Occipital lobe (tissue), 2 donors: ENCODE results near the gene KLHDC4. TPM values are rescaled to one million over a fixed set of nuclear protein-coding genes. Genes with fewer than 3 reads are reported as not detected.
A peak's percentile ranks its signal among the peaks of the same experiment; 100 is the strongest.
"Not testable (repeated sequence)": the region's sequence is repeated elsewhere in the genome, so short reads cannot be mapped to it uniquely, and the experiment has no call there.

Experiments used
- DNase-seq: peaks from one replicate; lab custom pipeline; 2025; lab: John Stamatoyannopoulos, UW
- total RNA-seq: library from RNA; depleted of rRNA; stranded (reverse); fragments of >200 nt; gene quantifications from one replicate; pipeline ENCODE4 v1.2.3, GENCODE V29; 2014

The KLHDC4 gene
- 18.2 TPM for total RNA-seq

- DNase-seq: peak; percentile 79
Observed at GRCh38 chr16:87765776-87766484, at the start of gene KLHDC4. KLHDC4 (minus strand) TSS chr16:87765986; CDS start chr16:87765890, 96 bp downstream.

GRCh38 chr16:87815567-87815966 is 49.8 kb upstream of the KLHDC4 start:
- no peak for DNase-seq

GRCh38 chr16:87812200-87812656 is 46.4 kb upstream of the KLHDC4 start:
- no peak for DNase-seq

GRCh38 chr16:87811454-87811853 is 45.7 kb upstream of the KLHDC4 start:
- DNase-seq: not testable (repeated sequence)

GRCh38 chr16:87809150-87809902 is 43.5 kb upstream of the KLHDC4 start:
- no peak for DNase-seq

GRCh38 chr16:87808108-87808507 is 42.3 kb upstream of the KLHDC4 start:
- DNase-seq: no peak

- peak; percentile 46 for DNase-seq
Observed at GRCh38 chr16:87806641-87807546, 41.1 kb upstream of the KLHDC4 start.

GRCh38 chr16:87806261-87806640 is 40.5 kb upstream of the KLHDC4 start:
- DNase-seq: no peak

- DNase-seq: no peak
Observed at GRCh38 chr16:87803385-87803784, 37.6 kb upstream of the KLHDC4 start.

- no peak for DNase-seq
Observed at GRCh38 chr16:87802670-87803069, 36.9 kb upstream of the KLHDC4 start.

GRCh38 chr16:87801679-87802259 is 36.0 kb upstream of the KLHDC4 start:
- DNase-seq: no peak

- DNase-seq: no peak
Observed at GRCh38 chr16:87800497-87800896, 34.7 kb upstream of the KLHDC4 start.

GRCh38 chr16:87795336-87795735 is 29.6 kb upstream of the KLHDC4 start:
- DNase-seq: no peak

- no peak for DNase-seq
Observed at GRCh38 chr16:87794485-87795078, 28.8 kb upstream of the KLHDC4 start.

- DNase-seq: no peak
Observed at GRCh38 chr16:87792205-87792565, 26.4 kb upstream of the KLHDC4 start.

- DNase-seq: peak; percentile 35
Observed at GRCh38 chr16:87791295-87792204, 25.8 kb upstream of the KLHDC4 start.

GRCh38 chr16:87790292-87791100 is 24.7 kb upstream of the KLHDC4 start:
- DNase-seq: no peak

GRCh38 chr16:87789437-87790291 is 23.9 kb upstream of the KLHDC4 start:
- DNase-seq: no peak
